BE2C (cell line): Measurements from ENCODE around the gene MYRFL.

Experiments
- DNase-seq: peaks from one replicate; pipeline ENCODE4 v3.0.0-alpha.2; 2020
- H3K27me3 ChIP-seq: fragments of 250-450 bp; sonication (Bioruptor Pico); 2 replicates; pipeline ENCODE4 v1.5.1; 2020; ENCODE audit warnings: mild to moderate bottlenecking
- H3K36me3 ChIP-seq: fragments of 250-450 bp; sonication (Bioruptor Pico); 2 replicates; pipeline ENCODE4 v1.5.1; 2020; ENCODE audit warnings: mild to moderate bottlenecking
- H3K4me1 ChIP-seq: fragments of 250-450 bp; sonication (Bioruptor Pico); 2 replicates; pipeline ENCODE4 v1.5.1; 2020
- H3K4me3 ChIP-seq: 2 replicates; pipeline ENCODE4 v1.5.1; 2011; ENCODE audit warnings: low read depth, low read length
- H3K9me3 ChIP-seq: fragments of 250-450 bp; sonication (Bioruptor Pico); 2 replicates; pipeline ENCODE4 v1.5.1; 2020
- TF ChIP-seq, protein P1 (sequence below): IDR thresholded peaks from 2 replicates; pipeline ENCODE4 v1.5.1; 2012; ENCODE audit warnings: mild to moderate bottlenecking, low read depth, low read length

Gene MYRFL

DNA sequence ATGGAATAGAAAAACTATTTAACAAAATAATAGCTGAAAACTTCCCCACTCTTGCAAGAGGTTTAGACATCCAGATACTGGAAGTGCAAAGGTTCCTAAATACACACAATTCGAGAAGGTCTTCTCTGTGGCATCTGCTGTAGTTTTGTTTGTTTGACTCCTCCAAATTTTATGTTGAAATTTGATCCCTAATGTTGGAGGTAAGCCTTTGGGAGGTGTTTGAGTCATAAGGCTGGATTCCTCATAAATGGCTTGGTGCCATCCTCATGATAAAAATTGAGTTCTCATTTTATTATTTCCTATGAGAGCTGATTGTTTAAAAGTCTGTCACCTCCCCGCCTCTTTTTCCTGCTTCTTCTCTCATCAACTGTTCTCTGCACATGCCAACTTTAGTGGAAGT is 182.7 kb downstream of the MYRFL start:
- no peaks in the 10 kb centered on the region for H3K9me3 ChIP-seq
- DNase-seq = no peak

More for the DNA sequence above, 182.7 kb downstream of the MYRFL start:
- Histone ChIP-seq H3K4me1 (no peaks in the 10 kb centered on the region), H3K27me3 (no peaks in the 10 kb centered on the region), H3K36me3 (no peaks in the 10 kb centered on the region), H3K4me3 (no peak overlapping the region)
- TF ChIP-seq, protein P1, sequence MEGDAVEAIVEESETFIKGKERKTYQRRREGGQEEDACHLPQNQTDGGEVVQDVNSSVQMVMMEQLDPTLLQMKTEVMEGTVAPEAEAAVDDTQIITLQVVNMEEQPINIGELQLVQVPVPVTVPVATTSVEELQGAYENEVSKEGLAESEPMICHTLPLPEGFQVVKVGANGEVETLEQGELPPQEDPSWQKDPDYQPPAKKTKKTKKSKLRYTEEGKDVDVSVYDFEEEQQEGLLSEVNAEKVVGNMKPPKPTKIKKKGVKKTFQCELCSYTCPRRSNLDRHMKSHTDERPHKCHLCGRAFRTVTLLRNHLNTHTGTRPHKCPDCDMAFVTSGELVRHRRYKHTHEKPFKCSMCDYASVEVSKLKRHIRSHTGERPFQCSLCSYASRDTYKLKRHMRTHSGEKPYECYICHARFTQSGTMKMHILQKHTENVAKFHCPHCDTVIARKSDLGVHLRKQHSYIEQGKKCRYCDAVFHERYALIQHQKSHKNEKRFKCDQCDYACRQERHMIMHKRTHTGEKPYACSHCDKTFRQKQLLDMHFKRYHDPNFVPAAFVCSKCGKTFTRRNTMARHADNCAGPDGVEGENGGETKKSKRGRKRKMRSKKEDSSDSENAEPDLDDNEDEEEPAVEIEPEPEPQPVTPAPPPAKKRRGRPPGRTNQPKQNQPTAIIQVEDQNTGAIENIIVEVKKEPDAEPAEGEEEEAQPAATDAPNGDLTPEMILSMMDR = no peak
